ENCODE results near the gene ST3GAL3. TPM values are rescaled to one million over a fixed set of nuclear protein-coding genes. Genes with fewer than 3 reads are reported as not detected.

The ST3GAL3 gene
- total RNA-seq, 4 donors from 2014 or later = 4.4 to 19.0 (median 6.1) TPM

GRCh38 chr1:43818691-43819090 lies 111.4 kb downstream of the ST3GAL3 start:
- Histone ChIP-seq H3K27me3 (no peaks in the 10 kb centered on the region), H3K36me3 (peaks cover 0 to 6% (median 0%) of the 10 kb centered on the region in 3 donors), H3K4me3 (no peak overlapping the region), H3K4me1 (no peaks in the 10 kb centered on the region), H3K27ac (no peak overlapping the region), H3K9me3 (peaks cover 0 to 6% (median 0%) of the 10 kb centered on the region in 4 donors)
- no peak for DNase-seq
- no peak for TF ChIP-seq CTCF (IDR thresholded peaks at IDR 0.05)
- TF ChIP-seq POLR2A (IDR thresholded peaks at IDR 0.05) = no peak

GRCh38 chr1:43819357-43819756 lies 112.0 kb downstream of the ST3GAL3 start:
- H3K4me3 ChIP-seq = no peak overlapping the region
- H3K36me3 ChIP-seq = peaks cover 0 to 6% (median 0%) of the 10 kb centered on the region in 3 donors
- no peak for DNase-seq
- H3K9me3 ChIP-seq = peaks cover 0 to 6% (median 0%) of the 10 kb centered on the region in 4 donors
- H3K27me3 ChIP-seq = no peaks in the 10 kb centered on the region
- TF ChIP-seq CTCF (IDR thresholded peaks at IDR 0.05) (no peak), POLR2A (IDR thresholded peaks at IDR 0.05) (no peak)
- no peaks in the 10 kb centered on the region for H3K4me1 ChIP-seq
- H3K27ac ChIP-seq = no peak overlapping the region

- H3K27ac ChIP-seq = peak overlapping the region in 1 of 4 donors; percentile 55
- no peak overlapping the region for H3K4me3 ChIP-seq
- TF ChIP-seq POLR2A (IDR thresholded peaks at IDR 0.05) (no peak), CTCF (IDR thresholded peaks at IDR 0.05) (no peak)
- H3K4me1 ChIP-seq = no peaks in the 10 kb centered on the region
- H3K9me3 ChIP-seq = peaks cover 0 to 6% (median 0%) of the 10 kb centered on the region in 4 donors
- H3K27me3 ChIP-seq = no peaks in the 10 kb centered on the region
- no peak for DNase-seq
- no peaks in the 10 kb centered on the region for H3K36me3 ChIP-seq
These were observed 114.1 kb downstream of the ST3GAL3 start for GRCh38 chr1:43821471-43821870.

GRCh38 chr1:43822040-43822690 lies 114.8 kb downstream of the ST3GAL3 start:
- TF ChIP-seq POLR2A (IDR thresholded peaks at IDR 0.05) (no peak), CTCF (IDR thresholded peaks at IDR 0.05) (no peak)
- H3K27me3 ChIP-seq = no peaks in the 10 kb centered on the region
- H3K36me3 ChIP-seq = no peaks in the 10 kb centered on the region
- H3K27ac ChIP-seq = peak overlapping the region in 2 of 4 donors; percentile 34 to 55
- H3K9me3 ChIP-seq = peaks cover 0 to 6% (median 0%) of the 10 kb centered on the region in 4 donors
- peak in 1 of 3 donors; percentile 67 for DNase-seq
- H3K4me1 ChIP-seq = no peaks in the 10 kb centered on the region
- H3K4me3 ChIP-seq = no peak overlapping the region

- no peak for DNase-seq
- no peaks in the 10 kb centered on the region for H3K36me3 ChIP-seq
- H3K9me3 ChIP-seq = no peaks in the 10 kb centered on the region
These were observed 117.5 kb downstream of the ST3GAL3 start for GRCh38 chr1:43824795-43825194.

More at GRCh38 chr1:43824795-43825194, 117.5 kb downstream of the ST3GAL3 start:
- H3K4me3 ChIP-seq = no peak overlapping the region
- TF ChIP-seq CTCF (IDR thresholded peaks at IDR 0.05) = no peak
- TF ChIP-seq POLR2A (IDR thresholded peaks at IDR 0.05) = no peak
- H3K27me3 ChIP-seq = no peaks in the 10 kb centered on the region
- H3K27ac ChIP-seq = no peak overlapping the region
- H3K4me1 ChIP-seq = no peaks in the 10 kb centered on the region

Measured in Peyer's patch (tissue), 4 donors.